Mucosa of descending colon (tissue), 3 donors: Measurements from ENCODE around the gene PRTFDC1. TPM values are rescaled to one million over a fixed set of nuclear protein-coding genes. Genes with fewer than 3 reads are reported as not detected.

Source experiments
- ATAC-seq: fragments of 200-7000 bp; cut with Tn5 transposase; one replicate; pipeline ENCODE4 v1.9.1; 2020; ENCODE audit warnings: mild to moderate bottlenecking, moderate library complexity
- DNase-seq, 3 donors: peaks; one replicate each; pipeline ENCODE4 v3.0.0-alpha.2; 2020
- H3K36me3 ChIP-seq: fragments of 200-600 bp; one replicate; pipeline ENCODE4 v1.8.0; 2021; ENCODE audit warnings: low read depth, mild to moderate bottlenecking
- H3K4me1 ChIP-seq: fragments of 200-600 bp; one replicate; pipeline ENCODE4 v1.8.0; 2021; ENCODE audit warnings: low read depth, mild to moderate bottlenecking
- H3K4me3 ChIP-seq: fragments of 200-600 bp; one replicate; pipeline ENCODE4 v1.8.0; 2021; ENCODE audit warnings: mild to moderate bottlenecking
- H3K9me3 ChIP-seq: fragments of 200-600 bp; one replicate; pipeline ENCODE4 v1.8.0; 2021; ENCODE audit warnings: mild to moderate bottlenecking
- intact Hi-C, 2 donors: fragments of 100-400 bp; cut with DNase I in 1 of 2; cut with micrococcal nuclease in 1 of 2; formaldehyde crosslinking; loops; one replicate each; pipeline versions ENCODE4 v1.11.0 to v1.11.1; 2022; cut with DNase I, micrococcal nuclease
- total RNA-seq, 3 donors: library from RNA; stranded (reverse); fragmentation: NEBNext Ultra II Directional in 2 of 3; extraction: Animal tissue kit (Norgen Biotek cat#: 25700) in 2 of 3; gene quantifications; one replicate each; pipeline versions ENCODE4 v1.2.1 to v1.2.4, GENCODE V29; 2021 to 2023
- TF ChIP-seq, protein P1 (sequence below): fragments of 200-600 bp; IDR thresholded peaks from one replicate; pipeline ENCODE4 v1.8.0; 2022; ENCODE audit warnings: antibody characterized with exemption, mild to moderate bottlenecking
- donor health status: DM: no; HTN: no; CAD: no; lungs with moderate emphysema.
- donor health status: DM: no; HTN: no; CAD: no.
- donor health status: DM: no; HTN: yes; CAD: no.

The PRTFDC1 gene
- total RNA-seq, 3 donors from 2014 or later, result 6.1 to 11.9 (median 6.9) TPM

DNA sequence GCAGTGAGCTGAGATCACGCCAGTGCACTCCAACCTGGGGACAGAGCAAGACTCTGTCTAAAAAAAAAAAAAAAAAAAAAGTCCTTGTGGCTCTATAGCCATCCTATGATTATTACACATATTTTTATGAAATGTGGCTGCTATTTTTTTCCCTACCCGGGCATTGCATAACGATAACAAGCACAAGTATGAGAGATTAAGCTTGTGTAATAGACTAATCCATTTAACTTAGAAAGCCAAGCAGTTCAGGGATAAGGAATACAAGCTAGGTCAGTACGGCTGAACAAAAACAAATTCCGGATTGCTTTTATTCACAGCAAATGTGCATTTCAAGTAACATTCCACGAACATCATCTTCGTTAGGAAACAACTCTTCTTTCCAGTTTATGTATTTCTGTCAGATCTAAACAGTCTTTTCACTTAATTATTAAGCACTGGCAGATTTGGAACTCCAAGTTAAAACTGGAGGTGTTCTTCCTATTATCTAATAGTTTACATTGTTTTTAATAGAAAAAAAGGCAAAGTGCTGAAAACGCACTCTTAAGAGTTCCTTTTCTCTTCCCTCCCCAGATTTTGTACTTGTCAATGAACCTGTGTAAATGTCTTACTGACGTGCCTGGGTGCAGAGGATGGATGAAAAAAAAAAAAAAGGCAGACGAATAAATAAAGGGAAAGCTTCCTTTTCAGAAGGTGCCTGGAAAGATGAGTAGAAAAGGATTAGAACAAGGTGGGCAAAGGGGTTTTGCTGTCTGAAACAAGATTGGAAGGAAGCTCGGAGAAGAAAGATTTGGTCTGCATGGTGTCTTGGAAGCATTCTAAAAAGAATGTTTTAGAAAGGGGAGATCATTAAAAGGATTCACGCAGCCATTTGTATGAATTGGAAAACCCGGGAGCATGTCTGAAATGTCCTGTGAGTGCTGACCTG, 81.1 kb downstream of the PRTFDC1 start:
- intact Hi-C loops, result no loop called here
- TF ChIP-seq, protein P1, sequence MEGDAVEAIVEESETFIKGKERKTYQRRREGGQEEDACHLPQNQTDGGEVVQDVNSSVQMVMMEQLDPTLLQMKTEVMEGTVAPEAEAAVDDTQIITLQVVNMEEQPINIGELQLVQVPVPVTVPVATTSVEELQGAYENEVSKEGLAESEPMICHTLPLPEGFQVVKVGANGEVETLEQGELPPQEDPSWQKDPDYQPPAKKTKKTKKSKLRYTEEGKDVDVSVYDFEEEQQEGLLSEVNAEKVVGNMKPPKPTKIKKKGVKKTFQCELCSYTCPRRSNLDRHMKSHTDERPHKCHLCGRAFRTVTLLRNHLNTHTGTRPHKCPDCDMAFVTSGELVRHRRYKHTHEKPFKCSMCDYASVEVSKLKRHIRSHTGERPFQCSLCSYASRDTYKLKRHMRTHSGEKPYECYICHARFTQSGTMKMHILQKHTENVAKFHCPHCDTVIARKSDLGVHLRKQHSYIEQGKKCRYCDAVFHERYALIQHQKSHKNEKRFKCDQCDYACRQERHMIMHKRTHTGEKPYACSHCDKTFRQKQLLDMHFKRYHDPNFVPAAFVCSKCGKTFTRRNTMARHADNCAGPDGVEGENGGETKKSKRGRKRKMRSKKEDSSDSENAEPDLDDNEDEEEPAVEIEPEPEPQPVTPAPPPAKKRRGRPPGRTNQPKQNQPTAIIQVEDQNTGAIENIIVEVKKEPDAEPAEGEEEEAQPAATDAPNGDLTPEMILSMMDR, result no peak

DNA sequence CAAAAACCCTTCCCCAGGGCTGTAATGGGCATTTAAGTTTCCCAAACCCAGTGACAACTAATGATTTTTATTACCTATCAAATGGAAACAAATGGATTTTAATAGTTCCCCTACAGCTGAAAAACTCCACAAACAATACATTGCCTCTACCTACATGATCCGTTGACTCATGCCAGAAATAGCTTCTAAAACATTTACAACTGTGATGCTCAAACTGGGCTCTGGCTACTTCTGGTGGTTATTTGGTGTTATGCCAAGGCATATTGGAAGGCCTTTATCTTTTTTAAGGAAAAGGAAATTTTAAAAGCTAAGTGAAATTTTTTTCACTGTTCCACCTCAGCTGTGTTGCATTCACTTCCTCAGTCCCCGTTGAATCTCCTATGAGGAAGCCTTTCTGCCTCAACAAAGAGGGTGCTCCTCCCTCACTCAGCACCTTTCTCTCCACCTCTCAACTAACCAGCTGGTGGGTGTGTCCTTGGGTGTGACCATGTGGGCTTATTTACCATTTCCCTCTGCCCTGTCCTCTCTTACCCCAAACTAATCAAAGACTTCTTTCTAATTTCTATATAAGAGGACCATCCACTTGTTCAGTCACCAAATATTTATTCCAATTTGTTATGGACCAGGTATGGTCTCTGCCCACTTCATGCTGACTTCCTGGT, 82.9 kb downstream of the PRTFDC1 start:
- no peaks in the 10 kb centered on the region for H3K36me3 ChIP-seq
- ATAC-seq (peak; percentile 81), DNase-seq (peak in 1 of 3 donors; percentile 59)
- H3K4me1 ChIP-seq, result no peaks in the 10 kb centered on the region
- TF ChIP-seq, protein P1, result no peak
- no peaks in the 10 kb centered on the region for H3K9me3 ChIP-seq
- intact Hi-C loops, result no loop called here
- no peak overlapping the region for H3K4me3 ChIP-seq

More for the DNA sequence above, 81.1 kb downstream of the PRTFDC1 start:
- Histone ChIP-seq H3K9me3 (no peaks in the 10 kb centered on the region), H3K36me3 (no peaks in the 10 kb centered on the region), H3K4me3 (no peak overlapping the region), H3K4me1 (no peaks in the 10 kb centered on the region)
- ATAC-seq (no peak), DNase-seq (no peak)

DNA sequence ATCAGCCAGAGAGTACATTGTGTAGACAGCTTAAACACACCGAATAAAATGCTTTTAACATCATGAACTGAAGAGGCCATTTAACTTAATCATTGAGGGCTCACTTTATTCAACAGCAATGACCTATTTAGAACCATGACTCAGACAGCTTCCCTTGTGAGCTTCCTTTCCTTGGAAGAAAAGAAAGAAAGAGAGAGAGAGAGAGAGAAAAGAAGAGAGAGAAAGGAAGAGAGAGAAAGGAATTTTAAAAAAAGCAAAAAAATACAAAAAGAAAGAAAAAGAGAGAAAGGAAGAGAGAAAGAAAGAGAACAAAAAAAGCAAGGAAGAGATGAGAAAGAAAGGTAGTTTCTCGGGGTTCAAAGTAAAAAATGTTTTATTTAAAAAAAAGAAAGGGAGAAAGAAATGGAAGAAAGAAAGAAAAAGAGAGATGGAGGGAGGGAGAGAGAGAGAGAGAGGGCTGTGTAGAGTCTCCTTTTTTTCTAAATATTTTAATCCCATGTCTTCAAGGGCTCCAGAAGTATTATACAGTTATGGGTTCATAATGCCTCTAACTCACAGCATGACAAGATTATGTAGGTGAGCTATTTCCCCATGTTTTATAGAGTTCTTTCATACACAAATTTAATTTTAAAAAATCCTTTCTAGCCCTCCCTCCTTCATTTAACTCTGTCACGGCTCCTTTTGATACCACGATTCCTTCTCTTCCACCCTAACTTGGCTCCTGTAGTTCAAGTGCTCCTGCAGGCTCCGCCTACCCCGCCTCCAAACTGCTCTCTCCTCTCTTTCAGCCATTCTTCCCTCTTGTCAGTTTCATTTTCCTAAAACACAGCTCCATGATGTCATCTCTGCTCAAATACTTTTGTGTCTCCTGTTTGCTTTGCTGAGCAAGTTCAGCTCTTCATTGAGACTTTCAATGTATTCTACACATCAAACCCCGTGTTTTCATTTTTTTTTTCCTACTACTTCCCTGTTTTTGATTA, 85.5 kb downstream of the PRTFDC1 start:
- TF ChIP-seq, protein P1, result no peak
- Histone ChIP-seq H3K4me3 (no peak overlapping the region), H3K9me3 (no peaks in the 10 kb centered on the region), H3K4me1 (no peaks in the 10 kb centered on the region), H3K36me3 (no peaks in the 10 kb centered on the region)
- intact Hi-C loops, result no loop called here
- ATAC-seq (peak; percentile 77), DNase-seq (peak in 2 of 3 donors; percentile 51 to 56)

DNA sequence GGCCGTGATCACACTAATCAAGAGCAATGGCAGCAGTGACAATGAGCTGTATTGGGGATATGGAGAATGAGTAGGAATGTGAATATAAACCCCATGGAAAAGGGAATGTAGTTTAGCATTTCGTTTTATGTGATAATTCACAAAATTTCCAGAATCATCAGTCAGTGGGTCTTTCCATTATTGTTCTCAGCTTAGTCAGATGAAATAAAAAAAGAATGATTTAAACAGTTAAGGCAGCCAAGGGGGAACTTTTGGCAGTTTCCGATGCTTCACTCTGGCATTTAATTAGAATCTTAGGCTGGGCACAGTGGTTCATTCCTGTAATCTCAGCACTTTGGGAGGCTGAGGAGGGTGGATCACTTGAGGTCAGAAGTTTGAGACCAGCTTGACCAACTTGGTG, 86.6 kb downstream of the PRTFDC1 start:
- no peak for ATAC-seq
- Histone ChIP-seq H3K4me1 (no peaks in the 10 kb centered on the region), H3K9me3 (no peaks in the 10 kb centered on the region), H3K4me3 (no peak overlapping the region), H3K36me3 (no peaks in the 10 kb centered on the region)
- intact Hi-C loops, result no loop called here
- TF ChIP-seq, protein P1, result no peak
- no peak for DNase-seq

DNA sequence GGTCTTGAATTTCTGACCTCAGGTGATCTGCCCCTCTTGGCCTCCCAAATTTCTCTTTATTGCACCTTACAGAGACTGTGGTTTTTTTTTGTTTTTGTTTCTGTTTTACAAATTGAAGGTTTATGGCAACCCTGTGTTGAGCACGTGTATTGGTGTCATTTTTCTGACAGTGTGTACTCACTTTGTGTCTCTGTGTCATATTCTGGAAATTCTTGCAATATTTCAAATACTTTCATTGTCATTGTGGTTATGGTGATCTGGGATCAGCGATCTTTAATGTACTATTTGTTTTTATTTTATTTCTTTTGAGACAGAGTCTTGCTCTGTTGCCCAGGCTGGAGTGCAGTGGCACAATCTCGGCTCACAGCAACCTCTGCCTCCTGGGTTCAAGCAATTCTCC, 89.8 kb downstream of the PRTFDC1 start:
- H3K4me1 ChIP-seq, result no peaks in the 10 kb centered on the region
- TF ChIP-seq, protein P1, result no peak
- intact Hi-C loops, result no loop called here
- H3K4me3 ChIP-seq, result no peak overlapping the region
- ATAC-seq (no peak), DNase-seq (no peak)
- H3K36me3 ChIP-seq, result no peaks in the 10 kb centered on the region
- no peaks in the 10 kb centered on the region for H3K9me3 ChIP-seq
